KMS-11 (cell line): Measurements from ENCODE around the gene CFAP298.

Experiments used
- H2AFZ ChIP-seq: fragments of 200-600 bp; sonication (generic); 2 replicates; pipeline ENCODE4 v1.6.1; 2016; ENCODE audit warnings: antibody characterized with exemption, mixed run types, low read depth
- H3K27ac ChIP-seq: fragments of 200-600 bp; sonication (generic); 2 replicates; pipeline ENCODE4 v1.6.1; 2016; ENCODE audit warnings: mild to moderate bottlenecking, mixed run types
- H3K27me3 ChIP-seq: fragments of 200-600 bp; sonication (generic); 2 replicates; pipeline ENCODE4 v1.6.1; 2017; ENCODE audit warnings: mild to moderate bottlenecking, low read depth, mixed run types, moderate library complexity; ENCODE audit not compliant: insufficient read depth
- H3K36me3 ChIP-seq: fragments of 200-600 bp; sonication (generic); 2 replicates; pipeline ENCODE4 v1.6.1; 2017; ENCODE audit warnings: mild to moderate bottlenecking, mixed run types; ENCODE audit not compliant: insufficient read depth
- H3K4me1 ChIP-seq: fragments of 200-600 bp; sonication (generic); 2 replicates; pipeline ENCODE4 v1.6.1; 2016; ENCODE audit warnings: mild to moderate bottlenecking, low read depth, mixed run types; ENCODE audit not compliant: poor library complexity, severe bottlenecking
- H3K4me2 ChIP-seq: fragments of 200-600 bp; sonication (generic); 2 replicates; pipeline ENCODE4 v1.7.0; 2016; ENCODE audit warnings: mild to moderate bottlenecking, mixed run types
- H3K4me3 ChIP-seq: fragments of 200-600 bp; sonication (generic); IDR thresholded peaks from 2 replicates; pipeline ENCODE4 v1.6.1; 2017; ENCODE audit warnings: low read depth, low read length, mixed read lengths; ENCODE audit not compliant: insufficient read depth
- H3K79me2 ChIP-seq: fragments of 200-600 bp; sonication (generic); 2 replicates; pipeline ENCODE4 v1.6.1; 2016; ENCODE audit warnings: low read depth, mixed run types; ENCODE audit not compliant: insufficient read depth
- H3K9ac ChIP-seq: fragments of 200-600 bp; sonication (generic); 2 replicates; pipeline ENCODE4 v1.6.1; 2016; ENCODE audit warnings: mild to moderate bottlenecking, mixed run types
- H4K20me1 ChIP-seq: fragments of 200-600 bp; sonication (generic); 2 replicates; pipeline ENCODE4 v1.6.1; 2016; ENCODE audit warnings: mild to moderate bottlenecking, mixed run types; ENCODE audit not compliant: insufficient read depth
- CTCF ChIP-seq: fragments of 200-600 bp; sonication (generic); conservative IDR thresholded peaks from 2 replicates; pipeline ENCODE4 v1.6.1; 2017; ENCODE audit warnings: low read depth, mild to moderate bottlenecking, antibody characterized with exemption, low read length, moderate library complexity, mixed read lengths

CFAP298 gene

GRCh38 chr21:32587120-32587519 lies 25.1 kb downstream of the CFAP298 start:
- Histone ChIP-seq H3K79me2 (no peaks in the 10 kb centered on the region), H3K36me3 (no peaks in the 10 kb centered on the region), H2AFZ (no peak overlapping the region), H3K9ac (no peak overlapping the region), H3K4me2 (no peak overlapping the region), H3K4me3 (no peak overlapping the region), H3K27me3 (no peaks in the 10 kb centered on the region; the same call in 1 of the 2 replicates), H3K4me1 (no peaks in the 10 kb centered on the region), H4K20me1 (no peaks in the 10 kb centered on the region), H3K27ac (no peak overlapping the region)
- no peak for TF ChIP-seq CTCF

- H3K36me3 ChIP-seq: no peaks in the 10 kb centered on the region
- no peak overlapping the region for H2AFZ ChIP-seq
- TF ChIP-seq CTCF: no peak
- no peaks in the 10 kb centered on the region for H3K79me2 ChIP-seq
- no peak overlapping the region for H3K9ac ChIP-seq
- H3K27me3 ChIP-seq: no peaks in the 10 kb centered on the region; the same call in 1 of the 2 replicates
- H4K20me1 ChIP-seq: no peaks in the 10 kb centered on the region
- H3K4me3 ChIP-seq: no peak overlapping the region
- no peak overlapping the region for H3K4me2 ChIP-seq
- H3K4me1 ChIP-seq: no peaks in the 10 kb centered on the region
- no peak overlapping the region for H3K27ac ChIP-seq
Measured at GRCh38 chr21:32585970-32586369, 26.2 kb downstream of the CFAP298 start.

- H3K9ac ChIP-seq: no peak within 1 kb of the TSS
- no peaks in the 10 kb centered on the region for H4K20me1 ChIP-seq
- no peak within 1 kb of the TSS for H2AFZ ChIP-seq
- H3K79me2 ChIP-seq: no peaks in the 10 kb centered on the region
- H3K27me3 ChIP-seq: no peaks in the 10 kb centered on the region; the same call in 1 of the 2 replicates
- H3K36me3 ChIP-seq: no peaks in the 10 kb centered on the region
- TF ChIP-seq CTCF: no peak
- no peak within 1 kb of the TSS for H3K27ac ChIP-seq
- no peak within 1 kb of the TSS for H3K4me3 ChIP-seq
- no peak within 1 kb of the TSS for H3K4me2 ChIP-seq
- H3K4me1 ChIP-seq: no peaks in the 10 kb centered on the region
Measured at GRCh38 chr21:32585042-32585710, 27.0 kb downstream of the CFAP298 start, which contains the start of gene TCP10L. TSS of gene TCP10L (minus strand) at chr21:32585523. CDS start at chr21:32584304, 1,219 bp downstream.

- no peaks in the 10 kb centered on the region for H4K20me1 ChIP-seq
- TF ChIP-seq CTCF: no peak
- H3K4me3 ChIP-seq: no peak overlapping the region
- no peaks in the 10 kb centered on the region; the same call in 1 of the 2 replicates for H3K27me3 ChIP-seq
- no peaks in the 10 kb centered on the region for H3K79me2 ChIP-seq
- no peaks in the 10 kb centered on the region for H3K36me3 ChIP-seq
- no peak overlapping the region for H3K27ac ChIP-seq
- H3K4me1 ChIP-seq: no peaks in the 10 kb centered on the region
- H3K4me2 ChIP-seq: no peak overlapping the region
- H2AFZ ChIP-seq: no peak overlapping the region
- H3K9ac ChIP-seq: no peak overlapping the region
Measured at GRCh38 chr21:32584472-32584871, 27.7 kb downstream of the CFAP298 start.
